ENCODE measurements around the gene RAB11A. TPM values are rescaled to one million over a fixed set of nuclear protein-coding genes. Genes with fewer than 3 reads are reported as not detected.

RAB11A gene
- total RNA-seq, 1 experiment from 2014 or later = 232 TPM

GRCh38 chr15:65937054-65937453 lies 67.8 kb downstream of the RAB11A start:
- H3K4me3 Mint-ChIP-seq (ENCODE audit: unreplicated experiment) = no peak overlapping the region
- no peaks in the 10 kb centered on the region for H3K36me3 Mint-ChIP-seq (ENCODE audit: insufficient read depth, unreplicated experiment)
- Histone ChIP-seq H3K4me3 (ENCODE audit: low read depth, low read length) (no peak overlapping the region), H3K4me1 (no peaks in the 10 kb centered on the region), H3K36me3 (ENCODE audit: control insufficient read depth, insufficient read depth, low read length) (no peaks in the 10 kb centered on the region), H3K27me3 (replicated peaks; ENCODE audit: control insufficient read depth, insufficient read depth, low read length) (no peaks in the 10 kb centered on the region), H3K9me3 (no peaks in the 10 kb centered on the region)
- POLR2A ChIA-PET = no interaction called here
- no TSS peak for BruUV-seq (replicated peaks)
- CTCF ChIA-PET = no interaction called here
- no peaks in the 10 kb centered on the region for H3K9me3 Mint-ChIP-seq (ENCODE audit: unreplicated experiment)
- H3K27me3 Mint-ChIP-seq (ENCODE audit: insufficient read depth, unreplicated experiment) = no peaks in the 10 kb centered on the region
- no peak for DNase-seq
- intact Hi-C loops (cut with micrococcal nuclease; ENCODE audit: unreplicated experiment) = no loop called here
- no peak for TF ChIP-seq CTCF (IDR thresholded peaks at IDR 0.05; ENCODE audit: insufficient read depth in 1 of 2, low read depth in 1 of 2, low read length in 1 of 2, severe bottlenecking in 1 of 2, unreplicated experiment in 1 of 2)
- H3K27ac Mint-ChIP-seq (ENCODE audit: unreplicated experiment) = no peak overlapping the region
- H3K4me1 Mint-ChIP-seq (ENCODE audit: low read depth, unreplicated experiment) = no peaks in the 10 kb centered on the region

- Mint-ChIP-seq H3K9me3 (ENCODE audit: unreplicated experiment) (no peaks in the 10 kb centered on the region), H3K36me3 (ENCODE audit: insufficient read depth, unreplicated experiment) (no peaks in the 10 kb centered on the region), H3K27ac (ENCODE audit: unreplicated experiment) (no peak overlapping the region), H3K27me3 (ENCODE audit: insufficient read depth, unreplicated experiment) (no peaks in the 10 kb centered on the region), H3K4me3 (ENCODE audit: unreplicated experiment) (no peak overlapping the region), H3K4me1 (ENCODE audit: low read depth, unreplicated experiment) (no peaks in the 10 kb centered on the region)
- H3K4me3 ChIP-seq (ENCODE audit: low read depth, low read length) = no peak overlapping the region
- intact Hi-C loops (cut with micrococcal nuclease; ENCODE audit: unreplicated experiment) = no loop called here
- no peaks in the 10 kb centered on the region for H3K27me3 ChIP-seq (replicated peaks; ENCODE audit: control insufficient read depth, insufficient read depth, low read length)
- no peaks in the 10 kb centered on the region for H3K9me3 ChIP-seq
- no TSS peak for BruUV-seq (replicated peaks)
- ChIA-PET POLR2A (no interaction called here), CTCF (no interaction called here)
- TF ChIP-seq CTCF (IDR thresholded peaks at IDR 0.05; ENCODE audit: insufficient read depth in 1 of 2, low read depth in 1 of 2, low read length in 1 of 2, severe bottlenecking in 1 of 2, unreplicated experiment in 1 of 2) = no peak
- no peaks in the 10 kb centered on the region for H3K36me3 ChIP-seq (ENCODE audit: control insufficient read depth, insufficient read depth, low read length)
- DNase-seq = no peak
- no peaks in the 10 kb centered on the region for H3K4me1 ChIP-seq
These were observed 68.2 kb downstream of the RAB11A start for GRCh38 chr15:65937476-65937875.

- H3K4me1 ChIP-seq = no peaks in the 10 kb centered on the region
- intact Hi-C loops (cut with micrococcal nuclease; ENCODE audit: unreplicated experiment) = no loop called here
- H3K4me3 Mint-ChIP-seq (ENCODE audit: unreplicated experiment) = no peak overlapping the region
- H3K9me3 ChIP-seq = no peaks in the 10 kb centered on the region
- TF ChIP-seq CTCF (IDR thresholded peaks at IDR 0.05; ENCODE audit: insufficient read depth in 1 of 2, low read depth in 1 of 2, low read length in 1 of 2, severe bottlenecking in 1 of 2, unreplicated experiment in 1 of 2) = no peak
- no peak overlapping the region for H3K27ac Mint-ChIP-seq (ENCODE audit: unreplicated experiment)
- no peaks in the 10 kb centered on the region for H3K36me3 Mint-ChIP-seq (ENCODE audit: insufficient read depth, unreplicated experiment)
- no peaks in the 10 kb centered on the region for H3K4me1 Mint-ChIP-seq (ENCODE audit: low read depth, unreplicated experiment)
- H3K27me3 Mint-ChIP-seq (ENCODE audit: insufficient read depth, unreplicated experiment) = no peaks in the 10 kb centered on the region
- no peaks in the 10 kb centered on the region for H3K27me3 ChIP-seq (replicated peaks; ENCODE audit: control insufficient read depth, insufficient read depth, low read length)
- ChIA-PET POLR2A (no interaction called here), CTCF (no interaction called here)
- no peak for DNase-seq
- no peaks in the 10 kb centered on the region for H3K9me3 Mint-ChIP-seq (ENCODE audit: unreplicated experiment)
- H3K36me3 ChIP-seq (ENCODE audit: control insufficient read depth, insufficient read depth, low read length) = no peaks in the 10 kb centered on the region
- no TSS peak for BruUV-seq (replicated peaks)
- no peak overlapping the region for H3K4me3 ChIP-seq (ENCODE audit: low read depth, low read length)
These were observed 69.3 kb downstream of the RAB11A start for GRCh38 chr15:65938604-65939003.
